IMR-90 (cell line): ENCODE measurements around the gene HYDIN. TPM values are rescaled to one million over a fixed set of nuclear protein-coding genes. Genes with fewer than 3 reads are reported as not detected.

Source experiments
- ATAC-seq: fragments of 200-7000 bp; cut with Tn5 transposase; 2 replicates; pipeline ENCODE4 v1.9.1; 2020; ENCODE audit warnings: low read depth, mild to moderate bottlenecking, moderate library complexity
- BruUV-seq: library from RNA; stranded (reverse); fragments of 400-500 nt; replicated peaks from 2 replicates; lab custom pipeline; 2021; lab: Mats Ljungman, UMichigan
- CTCF ChIA-PET: fragments of 300-600 bp; formaldehyde crosslinking; extraction: SDS; loops from one replicate; lab custom pipeline; 2021; ENCODE audit warnings: antibody characterized with exemption; lab: Yijun Ruan, JAX
- POLR2A ChIA-PET: fragments of 300-600 bp; sonication (Branson Sonifier 250); formaldehyde crosslinking; loops from one replicate; lab custom pipeline; 2022; ENCODE audit warnings: antibody characterized with exemption; ENCODE audit not compliant: unreplicated experiment; lab: Charles Lee
- DNase-seq: peaks from one replicate; pipeline ENCODE4 v3.0.0; 2013
- H2AFZ ChIP-seq: replicated peaks from 2 replicates; pipeline ENCODE3; 2013; ENCODE audit warnings: low read length, mild to moderate bottlenecking; ENCODE audit not compliant: poor library complexity
- H2AK5ac ChIP-seq: 2 replicates; pipeline ENCODE4 v1.6.1; 2013; ENCODE audit warnings: low read depth, low read length, inconsistent platforms
- H2AK9ac ChIP-seq: replicated peaks from 2 replicates; pipeline ENCODE3; 2013; ENCODE audit warnings: mild to moderate bottlenecking, low read depth, low read length, moderate library complexity; ENCODE audit not compliant: poor library complexity
- H2BK120ac ChIP-seq: 2 replicates; pipeline ENCODE4 v1.6.1; 2013; ENCODE audit warnings: low read depth, low read length, inconsistent platforms
- H2BK15ac ChIP-seq: 3 replicates; pipeline ENCODE4 v1.6.1; 2013; ENCODE audit warnings: low read depth, low read length, inconsistent platforms
- H2BK20ac ChIP-seq: 2 replicates; pipeline ENCODE4 v1.6.1; 2013; ENCODE audit warnings: low read depth, mild to moderate bottlenecking, inconsistent platforms, low read length, moderate library complexity
- H2BK5ac ChIP-seq: 2 replicates; pipeline ENCODE4 v1.6.1; 2013; ENCODE audit warnings: mild to moderate bottlenecking, low read depth, low read length, inconsistent platforms; ENCODE audit not compliant: poor library complexity, severe bottlenecking
- H3K14ac ChIP-seq: replicated peaks from 2 replicates; pipeline ENCODE4 v1.6.1; 2013; ENCODE audit warnings: low read depth, low read length, inconsistent platforms
- H3K18ac ChIP-seq: 2 replicates; pipeline ENCODE4 v1.6.1; 2013; ENCODE audit warnings: low read depth, low read length, control low read depth
- H3K23ac ChIP-seq: 2 replicates; pipeline ENCODE4 v1.6.1; 2013; ENCODE audit warnings: low read depth, low read length, inconsistent platforms
- H3K27ac ChIP-seq: 2 replicates; pipeline ENCODE4 v1.5.1; 2013; ENCODE audit warnings: mild to moderate bottlenecking, control low read depth, low read length; ENCODE audit not compliant: insufficient read depth
- H3K27me3 ChIP-seq: 2 replicates; pipeline ENCODE4 v1.6.1; 2013; ENCODE audit warnings: low read length; ENCODE audit not compliant: control insufficient read depth, insufficient read depth
- H3K36me3 ChIP-seq: 2 replicates; pipeline ENCODE4 v1.6.1; 2013; ENCODE audit warnings: low read length, mixed read lengths; ENCODE audit not compliant: control insufficient read depth, insufficient read depth
- H3K4ac ChIP-seq: 2 replicates; pipeline ENCODE4 v1.6.1; 2013; ENCODE audit warnings: low read depth, low read length, inconsistent platforms
- H3K4me1 ChIP-seq: 2 replicates; pipeline ENCODE4 v1.6.1; 2013; ENCODE audit warnings: low read length, mixed read lengths; ENCODE audit not compliant: control insufficient read depth, insufficient read depth
- H3K4me2 ChIP-seq: 2 replicates; pipeline ENCODE4 v1.6.1; 2013; ENCODE audit warnings: low read depth, mild to moderate bottlenecking, control low read depth, low read length, moderate library complexity
- H3K4me3 ChIP-seq: 2 replicates; pipeline ENCODE4 v1.5.1; 2013; ENCODE audit warnings: low read depth, mild to moderate bottlenecking, control low read depth, low read length, moderate library complexity; ENCODE audit not compliant: insufficient read depth
- H3K56ac ChIP-seq: 2 replicates; pipeline ENCODE4 v1.6.1; 2013; ENCODE audit warnings: low read length, inconsistent platforms; ENCODE audit not compliant: insufficient read depth; ENCODE audit errors: extremely low read depth
- H3K79me1 ChIP-seq, 2 experiments: 2 replicates each; pipeline ENCODE4 v1.6.1; 2013; ENCODE audit warnings: low read length in 2 of 2, inconsistent platforms in 1 of 2, low read depth in 1 of 2
- H3K9ac ChIP-seq: 2 replicates; pipeline ENCODE4 v1.6.1; 2013; ENCODE audit warnings: low read depth, low read length, control low read depth
- H3K9me1 ChIP-seq: 2 replicates; pipeline ENCODE4 v1.6.1; 2013; ENCODE audit warnings: low read length, inconsistent platforms; ENCODE audit not compliant: insufficient read depth
- H3K9me3 ChIP-seq: 2 replicates; pipeline ENCODE4 v1.6.1; 2013; ENCODE audit warnings: low read length; ENCODE audit not compliant: control insufficient read depth, insufficient read depth
- H4K20me1 ChIP-seq: 2 replicates; pipeline ENCODE4 v1.6.1; 2013; ENCODE audit warnings: low read length, inconsistent platforms; ENCODE audit not compliant: insufficient read depth
- H4K5ac ChIP-seq: 2 replicates; pipeline ENCODE4 v1.6.1; 2013; ENCODE audit warnings: mild to moderate bottlenecking, low read depth, low read length, control low read depth
- H4K8ac ChIP-seq, 2 experiments: 2 replicates each; pipeline ENCODE4 v1.6.1; 2013; ENCODE audit warnings: low read depth in 2 of 2, low read length in 2 of 2, control low read depth in 1 of 2, inconsistent platforms in 1 of 2
- H4K91ac ChIP-seq: 2 replicates; pipeline ENCODE4 v1.6.1; 2013; ENCODE audit warnings: low read depth, low read length, inconsistent platforms; ENCODE audit not compliant: insufficient read depth
- BHLHE40 ChIP-seq: fragments of 150-350 bp; IDR thresholded peaks from 2 replicates; pipeline ENCODE4 v1.6.1; 2016; ENCODE audit warnings: mild to moderate bottlenecking, low read depth, low read length
- NFE2L2 ChIP-seq: fragments of 150-350 bp; IDR thresholded peaks from 2 replicates; pipeline ENCODE4 v1.6.1; 2016; ENCODE audit warnings: low read depth, mild to moderate bottlenecking, low read length
- WGBS, 2 experiments: methylation state at CpG; one replicate each; pipeline versions ENCODE4 v1.1.5 to v1.1.7; 2013; ENCODE audit warnings: missing lambda C conversion rate in 2 of 2; ENCODE audit not compliant: insufficient read length in 1 of 2; ENCODE audit errors: extremely low coverage in 2 of 2; 5-methylcytosine and 5-hydroxymethylcytosine counted together
- dilution Hi-C: fragments of 300-500 bp; cut with HindIII; formaldehyde crosslinking; loops from one replicate; pipeline ENCODE4 v1.14.3; 2018; ENCODE audit warnings: low sequenced_read_pairs; ENCODE audit not compliant: unreplicated experiment
- in situ Hi-C: fragments of 300-500 bp; cut with MboI; formaldehyde crosslinking; loops from 3 replicates; pipeline ENCODE4 v1.14.3; 2019; ENCODE audit warnings: low sequenced_read_pairs, inconsistent platforms, mixed read lengths
- intact Hi-C: fragments of 100-400 bp; cut with micrococcal nuclease; formaldehyde crosslinking; loops from 2 replicates; pipeline ENCODE4 v1.10.0; 2022
- polyA plus RNA-seq, 3 experiments: library from polyadenylated mRNA; depleted of rRNA; stranded (reverse); fragments of >200 nt; gene quantifications; 2 replicates each; pipeline ENCODE4 v1.2.3, GENCODE V29; 2012; ENCODE audit warnings: low replicate concordance in 1 of 3
- total RNA-seq: library from RNA; depleted of rRNA; stranded (reverse); fragments of >200 nt; gene quantifications from 2 replicates; pipeline ENCODE4 v1.2.3, GENCODE V29; 2012

The HYDIN gene
- total and polyA plus RNA-seq, 2 of the 4 experiments (the other 2 are of a cell fraction), result 0.18 to 0.27 TPM

- Histone ChIP-seq H2BK15ac (no peak overlapping the region), H2BK5ac (no peak overlapping the region), H3K18ac (no peak overlapping the region), H3K56ac (no peak overlapping the region), H3K14ac (no peak overlapping the region), H4K20me1 (peaks cover 9% of the 10 kb centered on the region), H3K9me3 (no peaks in the 10 kb centered on the region), H4K5ac (no peak overlapping the region), H3K4ac (no peak overlapping the region), H3K9me1 (peaks cover 8% of the 10 kb centered on the region), H2AK9ac (no peak overlapping the region), H2AK5ac (no peak overlapping the region), H2AFZ (no peak overlapping the region), H3K27ac (no peak overlapping the region), H3K79me1 (peaks cover 0 to 24% of the 10 kb centered on the region in 2 experiments; a peak in 2 of 4 replicates), H2BK120ac (no peak overlapping the region), H2BK20ac (no peak overlapping the region), H4K91ac (no peak overlapping the region), H3K4me2 (no peak overlapping the region), H3K27me3 (no peaks in the 10 kb centered on the region), H3K36me3 (peaks cover 20% of the 10 kb centered on the region), H3K9ac (no peak overlapping the region), H4K8ac (no peak overlapping the region), H3K4me3 (no peak overlapping the region), H3K4me1 (peaks cover 4% of the 10 kb centered on the region; the same call in 1 of the 2 replicates), H3K23ac (no peak overlapping the region)
- in situ Hi-C loops (loop anchor here (10.0 to 25.0 kb wide), 3 partner anchors 241 to 712 kb away; partner anchors contain the start of genes CMTR2 and ZNF19), intact Hi-C loops (loop anchor here (10.0 kb wide), 2 partner anchors 221 to 579 kb away; partner anchors contain the start of gene CALB2), dilution Hi-C loops (no loop called here)
- ChIA-PET POLR2A (no interaction called here), CTCF (interaction anchor here (1.2 kb wide), 1 partner anchor 583 kb away, joined by 4 read pairs; the partner anchor contains the start of gene CALB2)
- no peak for DNase-seq
- no peak for TF ChIP-seq NFE2L2
- TF ChIP-seq BHLHE40, result no peak
- WGBS, 2 experiments, result no CpG with 5 or more reads among the region's 4 CpGs
- no TSS peak for BruUV-seq
- no peak for ATAC-seq
Observed at GRCh38 chr16:70775399-70775798, 455.1 kb downstream of the HYDIN start.
